DOHH2 (cell line): ENCODE data around the gene KLK3.

Experiments
- H3F3A ChIP-seq: fragments of 200-600 bp; sonication (generic), shearing (Covaris generic); 2 replicates; pipeline ENCODE4 v1.6.0; 2016; ENCODE audit warnings: antibody characterized with exemption, mild to moderate bottlenecking; ENCODE audit not compliant: control insufficient read depth, insufficient read depth
- H3K27ac ChIP-seq: fragments of 200-600 bp; sonication (generic); 2 replicates; pipeline ENCODE4 v1.5.1; 2014; ENCODE audit warnings: low read depth, mild to moderate bottlenecking, low read length, moderate library complexity
- H3K27me3 ChIP-seq: fragments of 200-600 bp; sonication (generic); 2 replicates; pipeline ENCODE4 v1.6.1; 2014; ENCODE audit warnings: mild to moderate bottlenecking, low read length, mixed read lengths; ENCODE audit not compliant: control insufficient read depth
- H3K36me3 ChIP-seq: fragments of 200-600 bp; sonication (generic); 2 replicates; pipeline ENCODE4 v1.6.1; 2014; ENCODE audit warnings: mild to moderate bottlenecking, low read length, moderate library complexity, mixed read lengths; ENCODE audit not compliant: control insufficient read depth
- H3K4me1 ChIP-seq: fragments of 200-600 bp; sonication (generic); 2 replicates; pipeline ENCODE4 v1.6.1; 2014; ENCODE audit warnings: mild to moderate bottlenecking, low read length, mixed read lengths; ENCODE audit not compliant: control insufficient read depth
- H3K4me2 ChIP-seq: fragments of 200-600 bp; sonication (generic); 2 replicates; pipeline ENCODE4 v1.6.0; 2014; ENCODE audit warnings: mild to moderate bottlenecking, low read length, moderate library complexity
- H3K4me3 ChIP-seq: fragments of 200-600 bp; sonication (generic); 2 replicates; pipeline ENCODE4 v1.5.1; 2014; ENCODE audit warnings: mild to moderate bottlenecking, low read length, mixed read lengths
- H3K79me2 ChIP-seq: fragments of 200-600 bp; sonication (generic); 2 replicates; pipeline ENCODE4 v1.6.1; 2014; ENCODE audit warnings: mild to moderate bottlenecking, low read length, mixed read lengths; ENCODE audit not compliant: control insufficient read depth
- H3K9me2 ChIP-seq: fragments of 200-600 bp; sonication (generic); replicated peaks from 2 replicates; pipeline ENCODE4 v1.6.1; 2014; ENCODE audit warnings: mild to moderate bottlenecking, low read length, mixed read lengths; ENCODE audit not compliant: control insufficient read depth
- H3K9me3 ChIP-seq: fragments of 200-600 bp; sonication (generic); 2 replicates; pipeline ENCODE4 v1.6.1; 2014; ENCODE audit warnings: antibody characterized with exemption, low read length, mixed read lengths; ENCODE audit not compliant: control insufficient read depth, insufficient read depth
- H4K20me1 ChIP-seq: fragments of 200-600 bp; sonication (generic); 2 replicates; pipeline ENCODE4 v1.6.0; 2014; ENCODE audit warnings: low read depth, mild to moderate bottlenecking, antibody characterized with exemption, low read length, moderate library complexity; ENCODE audit not compliant: control insufficient read depth, insufficient read depth
- CTCF ChIP-seq: fragments of 200-600 bp; sonication (generic); IDR thresholded peaks from one replicate; pipeline ENCODE4 v1.5.1; 2014; ENCODE audit warnings: antibody characterized with exemption, mild to moderate bottlenecking, low read depth, low read length; ENCODE audit not compliant: poor library complexity, severe bottlenecking
- EZH2phosphoT487 ChIP-seq: fragments of 200-600 bp; sonication (generic); IDR thresholded peaks from 2 replicates; pipeline ENCODE4 v1.6.1; 2017; ENCODE audit warnings: borderline replicate concordance, mild to moderate bottlenecking, antibody characterized with exemption, low read length, moderate library complexity, mixed read lengths

Gene KLK3

DNA sequence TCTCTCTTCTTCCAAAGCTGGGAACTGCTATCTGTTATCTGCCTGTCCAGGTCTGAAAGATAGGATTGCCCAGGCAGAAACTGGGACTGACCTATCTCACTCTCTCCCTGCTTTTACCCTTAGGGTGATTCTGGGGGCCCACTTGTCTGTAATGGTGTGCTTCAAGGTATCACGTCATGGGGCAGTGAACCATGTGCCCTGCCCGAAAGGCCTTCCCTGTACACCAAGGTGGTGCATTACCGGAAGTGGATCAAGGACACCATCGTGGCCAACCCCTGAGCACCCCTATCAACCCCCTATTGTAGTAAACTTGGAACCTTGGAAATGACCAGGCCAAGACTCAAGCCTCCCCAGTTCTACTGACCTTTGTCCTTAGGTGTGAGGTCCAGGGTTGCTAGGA, 5.1 kb downstream of the KLK3 start:
- TF ChIP-seq EZH2phosphoT487 (no peak), CTCF (no peak)
- H3K4me1 ChIP-seq = no peaks in the 10 kb centered on the region
- H3F3A ChIP-seq = no peaks in the 10 kb centered on the region
- no peaks in the 10 kb centered on the region for H3K9me2 ChIP-seq
- H3K4me3 ChIP-seq = no peak overlapping the region
- H3K36me3 ChIP-seq = no peaks in the 10 kb centered on the region
- H3K9me3 ChIP-seq = no peaks in the 10 kb centered on the region
- no peak overlapping the region for H3K27ac ChIP-seq
- no peak overlapping the region for H3K4me2 ChIP-seq
- peaks cover 15% of the 10 kb centered on the region for H3K27me3 ChIP-seq
- H4K20me1 ChIP-seq = no peaks in the 10 kb centered on the region
- no peaks in the 10 kb centered on the region for H3K79me2 ChIP-seq

DNA sequence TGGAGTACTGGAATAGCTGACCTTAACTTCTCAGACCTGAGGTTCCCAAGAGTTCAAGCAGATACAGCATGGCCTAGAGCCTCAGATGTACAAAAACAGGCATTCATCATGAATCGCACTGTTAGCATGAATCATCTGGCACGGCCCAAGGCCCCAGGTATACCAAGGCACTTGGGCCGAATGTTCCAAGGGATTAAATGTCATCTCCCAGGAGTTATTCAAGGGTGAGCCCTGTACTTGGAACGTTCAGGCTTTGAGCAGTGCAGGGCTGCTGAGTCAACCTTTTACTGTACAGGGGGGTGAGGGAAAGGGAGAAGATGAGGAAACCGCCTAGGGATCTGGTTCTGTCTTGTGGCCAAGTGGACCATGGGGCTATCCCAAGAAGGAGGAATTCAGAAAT, 6.3 kb downstream of the KLK3 start:
- Histone ChIP-seq H3F3A (no peaks in the 10 kb centered on the region), H3K27ac (no peak overlapping the region)

GRCh38 chr19:50861496-50862286, 7.0 kb downstream of the KLK3 start:
- H3K27me3 ChIP-seq = peaks cover 20% of the 10 kb centered on the region
- H4K20me1 ChIP-seq = no peaks in the 10 kb centered on the region
- no peaks in the 10 kb centered on the region for H3K79me2 ChIP-seq
- no peaks in the 10 kb centered on the region for H3K9me2 ChIP-seq
- H3K4me1 ChIP-seq = no peaks in the 10 kb centered on the region
- no peak overlapping the region for H3K4me3 ChIP-seq
- H3K27ac ChIP-seq = no peak overlapping the region
- TF ChIP-seq EZH2phosphoT487 = no peak
- no peaks in the 10 kb centered on the region for H3F3A ChIP-seq
- no peaks in the 10 kb centered on the region for H3K9me3 ChIP-seq
- H3K4me2 ChIP-seq = no peak overlapping the region
- H3K36me3 ChIP-seq = no peaks in the 10 kb centered on the region

More for the DNA sequence above, 6.3 kb downstream of the KLK3 start:
- H3K4me1 ChIP-seq = no peaks in the 10 kb centered on the region
- H3K36me3 ChIP-seq = no peaks in the 10 kb centered on the region
- H3K4me3 ChIP-seq = no peak overlapping the region
- TF ChIP-seq EZH2phosphoT487 (no peak), CTCF (no peak)
- no peaks in the 10 kb centered on the region for H4K20me1 ChIP-seq
- H3K79me2 ChIP-seq = no peaks in the 10 kb centered on the region
- H3K9me2 ChIP-seq = no peaks in the 10 kb centered on the region
- no peak overlapping the region for H3K4me2 ChIP-seq
- H3K27me3 ChIP-seq = peaks cover 13% of the 10 kb centered on the region
- H3K9me3 ChIP-seq = no peaks in the 10 kb centered on the region

GRCh38 chr19:50869479-50869878, 14.8 kb downstream of the KLK3 start:
- Histone ChIP-seq H3K27ac (no peak overlapping the region), H3K4me2 (no peak overlapping the region), H3K4me1 (no peaks in the 10 kb centered on the region), H3K36me3 (no peaks in the 10 kb centered on the region), H3K79me2 (no peaks in the 10 kb centered on the region), H3K4me3 (no peak overlapping the region), H4K20me1 (no peaks in the 10 kb centered on the region), H3K9me3 (no peaks in the 10 kb centered on the region), H3F3A (no peaks in the 10 kb centered on the region), H3K27me3 (peaks cover 68% of the 10 kb centered on the region), H3K9me2 (no peaks in the 10 kb centered on the region)
- TF ChIP-seq EZH2phosphoT487 = no peak
